GM12891 (cell line): ENCODE data around the gene MEF2B.
"Not testable (repeated sequence)": the region's sequence is repeated elsewhere in the genome, so short reads cannot be mapped to it uniquely, and the experiment has no call there.

Experiments used
- DNase-seq: peaks from one replicate; pipeline ENCODE4 v3.0.0; 2011; ENCODE audit warnings: low spot score; ENCODE audit not compliant: insufficient read length
- FAIRE-seq: peaks from 2 replicates; lab custom pipeline; 2011; peaks lifted over from hg19 to GRCh38; lab: Jason Lieb, UNC
- PAX5 ChIP-seq: IDR thresholded peaks from 2 replicates; pipeline ENCODE4 v1.6.1; 2011; ENCODE audit warnings: low read length, moderate library complexity, mild to moderate bottlenecking; ENCODE audit not compliant: insufficient read depth, severe bottlenecking
- POLR2A ChIP-seq: IDR thresholded peaks from 2 replicates; pipeline ENCODE4 v1.6.1; 2011; ENCODE audit warnings: low read depth, low read length, control low read depth
- POLR2AphosphoS5 ChIP-seq: IDR thresholded peaks from 2 replicates; pipeline ENCODE4 v1.6.1; 2011; ENCODE audit warnings: low read depth, low read length, control low read depth
- POU2F2 ChIP-seq: IDR thresholded peaks from 2 replicates; pipeline ENCODE4 v1.6.1; 2011; ENCODE audit warnings: low read depth, mild to moderate bottlenecking, control low read depth, low read length, moderate library complexity
- SPI1 ChIP-seq: IDR thresholded peaks from 2 replicates; pipeline ENCODE4 v1.6.1; 2011; ENCODE audit warnings: low read depth, low read length, control low read depth
- TAF1 ChIP-seq: IDR thresholded peaks from 2 replicates; pipeline ENCODE4 v1.6.1; 2011; ENCODE audit warnings: low read depth, low read length, control low read depth

Gene MEF2B

GRCh38 chr19:19192910-19193423 lies 22.9 kb upstream of the MEF2B start:
- DNase-seq, result no peak
- TF ChIP-seq SPI1 (no peak), POU2F2 (no peak), POLR2A (peak; percentile 51; the same call in 1 of the 2 replicates), TAF1 (0 out of 2 replicates have a peak, but pooled peaks have one; percentile 32), PAX5 (no peak), POLR2AphosphoS5 (no peak)
- no peak for FAIRE-seq

- peak; percentile 3; the same call in 1 of the 2 replicates for TF ChIP-seq SPI1
- 0 out of 2 replicates have a peak, but pooled peaks have one; percentile 43 for TF ChIP-seq POU2F2
- peak; percentile 44; the same call in 1 of the 2 replicates for TF ChIP-seq POLR2A
- peak; percentile 87 for TF ChIP-seq TAF1
- TF ChIP-seq PAX5, result no peak
- TF ChIP-seq POLR2AphosphoS5, result peak; percentile 59; the same call in 1 of the 2 replicates
- DNase-seq, result peak; percentile 97
- peak; percentile 99 for FAIRE-seq
Measured at GRCh38 chr19:19192078-19192882, 22.2 kb upstream of the MEF2B start, which contains the start of the genes BORCS8 and RFXANK. TSS of gene BORCS8 (minus strand) at chr19:19192152. CDS start at chr19:19192117, 35 bp downstream. TSS of gene RFXANK (plus strand) at chr19:19192258. CDS start at chr19:19193947, 1,689 bp downstream.

- no peak for DNase-seq
- no peak for FAIRE-seq
- no peak for TF ChIP-seq POLR2AphosphoS5
- TF ChIP-seq PAX5, result no peak
- TF ChIP-seq SPI1, result no peak
- no peak for TF ChIP-seq TAF1
- TF ChIP-seq POLR2A, result no peak
- no peak for TF ChIP-seq POU2F2
Measured at GRCh38 chr19:19191768-19192077, 21.7 kb upstream of the MEF2B start.

- TF ChIP-seq POLR2AphosphoS5, result no peak
- TF ChIP-seq SPI1, result no peak
- DNase-seq (no peak), FAIRE-seq (no peak)
Measured at GRCh38 chr19:19186742-19187141, 16.7 kb upstream of the MEF2B start.

- no peak for TF ChIP-seq PAX5
- TF ChIP-seq POLR2A, result no peak
- TF ChIP-seq TAF1, result no peak
- TF ChIP-seq POU2F2, result no peak
- TF ChIP-seq POLR2AphosphoS5, result no peak
- no peak for TF ChIP-seq SPI1
- DNase-seq, result peak; percentile 59
- peak; percentile 88 for FAIRE-seq
Measured at GRCh38 chr19:19185853-19186740, 16.0 kb upstream of the MEF2B start.

DNA sequence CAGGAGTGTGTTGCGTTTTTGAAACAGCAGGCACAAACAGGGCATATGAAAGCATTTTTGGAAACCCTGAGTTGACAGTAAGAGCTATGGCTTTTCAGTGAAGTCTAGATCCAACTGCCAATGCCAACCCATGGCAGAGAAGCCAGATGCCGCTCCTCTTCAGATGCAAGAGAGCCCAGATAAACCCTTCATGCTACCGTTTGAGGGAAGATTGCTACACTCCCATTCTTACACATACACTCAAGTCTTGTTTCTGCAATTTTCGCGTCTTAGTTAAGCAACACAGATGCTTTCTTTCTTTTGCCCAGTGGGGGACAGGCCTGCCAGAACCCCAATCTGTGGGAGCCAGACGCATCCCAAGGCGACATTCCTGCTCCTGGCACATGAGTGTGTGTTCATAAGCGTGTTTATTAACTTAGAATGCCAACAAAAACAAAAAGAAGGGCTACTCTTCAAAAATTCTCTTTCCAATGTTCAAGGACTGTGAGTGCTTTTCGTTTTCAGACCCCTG lies 11.5 kb upstream of the MEF2B start:
- TF ChIP-seq POLR2A (no peak), POU2F2 (no peak), TAF1 (no peak), POLR2AphosphoS5 (no peak), SPI1 (no peak), PAX5 (no peak)
- DNase-seq, result no peak
- no peak for FAIRE-seq

DNA sequence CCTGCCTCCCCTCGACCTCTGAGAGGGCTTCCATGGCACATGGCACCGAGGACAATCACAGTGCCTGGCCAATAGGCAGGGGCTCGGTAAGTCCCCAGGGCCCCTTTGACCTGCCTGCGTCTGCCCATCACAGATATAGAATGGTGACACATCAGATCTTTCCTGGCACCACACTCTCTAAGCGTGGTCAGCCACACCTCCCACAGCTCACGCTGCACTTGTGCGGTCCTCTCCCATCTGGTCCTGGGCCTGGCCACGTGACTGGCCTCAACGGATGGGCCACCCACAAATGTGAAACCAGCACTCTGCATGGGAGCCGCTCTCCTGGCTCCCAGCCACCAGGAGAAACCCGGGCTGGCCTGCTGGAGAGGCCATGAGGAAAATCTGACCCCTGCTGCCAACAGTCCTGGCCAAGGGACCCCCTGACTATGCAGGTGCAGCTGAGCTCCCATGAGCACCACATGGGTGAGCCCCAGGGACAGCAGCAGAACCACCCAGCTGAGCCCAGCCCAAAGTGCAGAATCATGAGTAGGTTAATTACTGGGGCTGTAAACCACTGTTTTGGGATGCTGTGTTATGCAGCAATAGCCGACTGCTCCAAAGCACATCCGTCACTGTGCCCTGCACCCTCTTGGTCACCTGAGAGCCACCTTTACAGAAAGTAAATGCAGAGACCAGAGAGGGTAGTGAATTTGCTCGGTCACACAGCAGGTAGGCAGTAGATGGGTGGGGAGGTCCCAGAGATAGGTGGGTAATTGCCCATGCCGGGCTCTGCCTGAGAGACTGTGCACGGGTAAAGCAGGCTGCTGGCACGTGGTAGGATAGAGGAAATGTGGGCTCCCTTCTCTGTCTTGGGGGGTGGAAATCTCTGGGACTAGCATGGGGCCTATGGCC lies 9.7 kb upstream of the MEF2B start:
- no peak for DNase-seq
- TF ChIP-seq POLR2AphosphoS5, result no peak
- TF ChIP-seq POLR2A, result no peak
- TF ChIP-seq TAF1, result no peak
- no peak for TF ChIP-seq SPI1
- TF ChIP-seq PAX5, result no peak
- TF ChIP-seq POU2F2, result no peak
- no peak for FAIRE-seq

- FAIRE-seq (no peak), DNase-seq (no peak)
- TF ChIP-seq POLR2A, result no peak
- TF ChIP-seq TAF1, result no peak
- no peak for TF ChIP-seq POU2F2
- TF ChIP-seq POLR2AphosphoS5, result no peak
- TF ChIP-seq SPI1, result no peak
- no peak for TF ChIP-seq PAX5
Measured at GRCh38 chr19:19176950-19177349, 6.9 kb upstream of the MEF2B start.

DNA sequence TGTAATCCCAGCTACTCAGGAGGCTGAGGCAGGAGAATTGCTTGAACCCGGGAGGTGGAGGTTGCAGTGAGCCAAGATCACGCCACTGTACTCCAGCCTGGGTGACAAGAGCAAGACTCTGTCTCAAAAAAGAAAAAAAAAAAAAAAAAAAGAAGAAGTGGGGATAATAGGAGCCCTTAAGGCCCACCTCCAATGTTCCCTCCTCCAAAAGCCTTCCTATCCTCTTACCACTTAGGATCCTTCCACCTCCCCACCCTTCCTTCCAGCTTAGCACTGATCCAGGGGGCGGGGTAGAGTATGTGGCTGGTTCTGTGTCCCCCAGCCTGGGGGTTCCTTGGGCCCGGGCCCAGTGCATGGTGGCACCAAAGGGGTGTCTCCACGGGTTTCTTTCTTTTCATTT lies 3.2 kb upstream of the MEF2B start:
- FAIRE-seq, DNase-seq: not testable (repeated sequence)
